ENCODE measurements around the gene COL23A1.

- TF ChIP-seq, protein P1, sequence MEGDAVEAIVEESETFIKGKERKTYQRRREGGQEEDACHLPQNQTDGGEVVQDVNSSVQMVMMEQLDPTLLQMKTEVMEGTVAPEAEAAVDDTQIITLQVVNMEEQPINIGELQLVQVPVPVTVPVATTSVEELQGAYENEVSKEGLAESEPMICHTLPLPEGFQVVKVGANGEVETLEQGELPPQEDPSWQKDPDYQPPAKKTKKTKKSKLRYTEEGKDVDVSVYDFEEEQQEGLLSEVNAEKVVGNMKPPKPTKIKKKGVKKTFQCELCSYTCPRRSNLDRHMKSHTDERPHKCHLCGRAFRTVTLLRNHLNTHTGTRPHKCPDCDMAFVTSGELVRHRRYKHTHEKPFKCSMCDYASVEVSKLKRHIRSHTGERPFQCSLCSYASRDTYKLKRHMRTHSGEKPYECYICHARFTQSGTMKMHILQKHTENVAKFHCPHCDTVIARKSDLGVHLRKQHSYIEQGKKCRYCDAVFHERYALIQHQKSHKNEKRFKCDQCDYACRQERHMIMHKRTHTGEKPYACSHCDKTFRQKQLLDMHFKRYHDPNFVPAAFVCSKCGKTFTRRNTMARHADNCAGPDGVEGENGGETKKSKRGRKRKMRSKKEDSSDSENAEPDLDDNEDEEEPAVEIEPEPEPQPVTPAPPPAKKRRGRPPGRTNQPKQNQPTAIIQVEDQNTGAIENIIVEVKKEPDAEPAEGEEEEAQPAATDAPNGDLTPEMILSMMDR (conservative IDR thresholded peaks at IDR 0.05; ENCODE audit: low read depth, low read length): no peak
- TF ChIP-seq EZH2 (IDR thresholded peaks at IDR 0.05; ENCODE audit: borderline replicate concordance, low read depth, low read length, poor library complexity, severe bottlenecking): no peak
Observed at GRCh38 chr5:178423901-178424809, 166.0 kb downstream of the COL23A1 start.
